HG02943 (cell line): Measurements from ENCODE around the gene EYS.
"Not testable (repeated sequence)": the region's sequence is repeated elsewhere in the genome, so short reads cannot be mapped to it uniquely, and the experiment has no call there.

Experiments
- ATAC-seq: cut with Tn5 transposase; IDR thresholded peaks from one replicate; pipeline ENCODE4 v1.9.1; 2021; ENCODE audit warnings: mild to moderate bottlenecking, low read depth, moderate library complexity; ENCODE audit not compliant: unreplicated experiment

EYS gene

DNA sequence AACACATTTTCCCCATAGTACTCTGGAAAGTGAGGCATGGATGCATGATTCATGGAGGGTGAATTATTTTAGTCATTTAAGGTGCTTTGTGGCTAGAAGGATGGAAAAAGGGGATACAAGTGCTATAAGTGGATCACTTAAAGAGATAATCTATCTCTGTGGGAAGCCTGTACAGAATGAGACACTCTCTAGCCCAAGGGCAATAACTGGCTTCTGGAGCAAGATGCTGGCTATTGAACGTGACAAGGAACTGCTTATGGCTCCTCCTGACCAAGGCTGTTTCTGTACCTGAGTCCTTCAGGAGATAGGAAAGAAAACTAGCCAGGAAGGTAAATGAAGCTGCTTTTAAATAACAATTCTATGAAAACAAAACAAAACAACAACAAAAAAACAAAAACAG is 590.7 kb downstream of the EYS start:
- no peak for ATAC-seq

DNA sequence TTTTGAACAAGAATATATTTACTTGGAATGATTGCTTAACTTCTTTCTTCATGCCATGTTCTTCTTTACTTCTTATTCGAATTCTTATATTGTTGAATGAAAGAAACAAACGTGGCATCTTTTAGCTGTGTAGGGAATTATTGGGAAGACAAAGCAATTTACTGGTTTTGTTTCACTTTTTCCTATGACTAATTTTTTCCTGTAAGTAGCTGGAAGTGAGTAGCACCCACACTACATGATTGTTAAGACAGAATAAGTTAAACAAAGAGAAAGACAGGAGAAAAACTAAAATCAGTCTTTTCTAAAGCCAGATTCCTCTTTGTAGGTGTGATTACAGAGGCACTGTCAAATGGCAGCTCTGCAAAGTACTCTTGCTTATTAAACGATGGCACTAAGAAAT is 593.4 kb downstream of the EYS start:
- no peak for ATAC-seq

DNA sequence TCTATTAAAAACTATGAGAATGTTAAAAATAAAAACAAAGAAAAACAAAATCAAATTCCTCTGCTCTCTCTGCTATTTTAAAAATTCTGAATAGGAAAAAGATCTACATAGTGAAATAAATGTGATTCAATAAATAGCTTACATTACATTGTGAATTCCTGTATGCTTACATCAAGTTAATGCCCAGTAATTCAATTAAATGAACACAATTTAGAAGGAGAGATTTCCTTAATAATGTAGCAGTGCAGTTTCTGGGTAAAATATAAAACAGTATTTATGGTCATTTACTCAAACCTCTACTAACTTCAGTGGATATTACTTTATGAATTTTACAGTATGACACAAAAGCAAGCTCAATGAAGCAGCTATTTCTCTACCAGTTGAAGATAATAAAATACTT is 594.6 kb downstream of the EYS start:
- ATAC-seq: no peak

DNA sequence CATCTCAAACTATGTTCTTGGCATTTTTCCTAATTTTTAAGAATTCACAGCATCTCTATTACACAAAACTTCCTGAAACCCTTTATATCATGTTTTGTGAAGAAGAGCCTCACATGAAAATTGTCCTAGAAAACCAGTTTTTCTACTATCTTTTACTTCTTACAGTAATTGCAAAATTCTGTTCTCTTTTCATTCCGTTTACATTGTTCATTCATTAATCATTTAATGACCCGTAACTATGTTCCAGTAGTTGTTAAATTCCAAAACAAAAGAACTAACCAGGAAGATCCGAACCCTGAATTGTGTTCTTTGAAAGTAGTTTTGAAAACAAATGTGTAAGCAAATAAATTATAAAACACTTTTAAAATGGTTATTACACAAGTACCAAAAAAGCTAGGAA is 597.0 kb downstream of the EYS start:
- ATAC-seq: no peak

DNA sequence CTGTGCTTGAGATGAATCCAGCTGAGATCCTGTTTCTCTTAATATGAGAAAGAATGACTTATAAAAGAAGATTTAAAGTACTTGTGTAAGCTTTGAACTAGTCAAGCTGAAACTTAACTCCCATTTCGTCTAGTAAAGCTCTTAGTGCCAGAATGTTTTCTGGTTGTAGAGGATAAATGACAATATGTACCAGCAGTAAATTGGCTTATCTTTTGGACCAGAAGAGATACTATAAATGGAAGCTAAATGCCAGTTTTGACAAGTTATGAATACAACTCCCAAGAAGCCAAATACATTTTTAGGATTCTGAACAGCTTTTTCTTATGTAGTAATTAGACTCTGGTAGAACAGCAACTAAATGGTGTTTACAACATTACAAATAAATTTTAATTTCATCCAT is 608.7 kb downstream of the EYS start:
- no peak for ATAC-seq

DNA sequence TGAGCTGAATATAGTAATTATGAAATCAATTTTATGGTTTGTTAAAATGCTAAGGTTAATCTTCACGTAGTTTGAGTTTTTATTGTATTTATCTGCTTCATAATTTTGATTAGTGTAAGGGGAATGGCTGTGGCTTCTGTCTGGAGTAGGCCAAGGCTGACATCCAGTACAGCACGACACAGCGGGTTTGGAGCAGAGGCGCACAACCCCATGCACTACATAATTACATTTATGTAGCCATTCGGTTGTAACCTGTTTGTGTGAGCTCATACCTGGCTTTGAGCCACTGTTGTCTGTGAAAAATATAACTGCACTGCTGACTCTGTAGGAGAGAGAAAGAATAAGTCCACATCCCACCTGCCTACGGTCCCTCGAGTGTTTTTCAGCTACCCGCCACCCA is 615.5 kb downstream of the EYS start:
- ATAC-seq: no peak

DNA sequence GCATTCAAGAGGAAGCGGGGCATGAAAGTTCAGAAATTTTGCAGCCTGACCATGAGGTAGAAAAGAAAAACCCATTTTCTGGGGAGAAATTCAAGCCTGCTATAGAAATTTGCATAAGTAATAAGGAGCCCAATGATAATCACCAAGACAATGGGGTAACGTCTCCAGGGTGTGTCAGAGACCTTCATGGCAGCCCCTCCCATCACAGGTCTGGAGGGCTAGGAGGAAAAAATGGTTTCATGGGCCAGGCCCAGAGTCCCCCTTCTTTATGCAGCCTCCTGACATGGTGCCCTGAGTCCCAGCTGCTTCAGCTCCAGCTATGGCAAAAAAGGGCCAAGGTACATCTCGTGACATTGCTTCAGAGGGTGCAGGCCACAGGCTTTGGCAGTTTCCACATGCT is 618.5 kb downstream of the EYS start:
- ATAC-seq: no peak

DNA sequence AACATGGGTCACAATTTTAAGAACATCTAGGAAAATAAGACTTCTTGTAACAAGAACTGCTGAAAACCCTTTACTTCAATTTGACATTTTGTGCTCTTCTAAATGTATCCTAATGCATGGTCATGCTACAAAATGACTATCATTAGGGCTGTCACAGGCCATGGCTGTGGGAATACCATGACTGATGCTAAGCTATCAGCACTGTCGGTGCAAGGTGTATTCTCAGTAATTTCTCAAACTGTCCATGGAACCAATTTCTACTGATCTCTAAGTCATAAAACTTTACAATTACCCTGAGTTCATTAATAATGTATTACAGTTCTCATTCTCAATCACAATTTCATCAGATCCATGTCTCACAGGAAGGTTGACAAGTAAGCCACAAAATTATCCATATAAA is 625.3 kb downstream of the EYS start:
- no peak for ATAC-seq

DNA sequence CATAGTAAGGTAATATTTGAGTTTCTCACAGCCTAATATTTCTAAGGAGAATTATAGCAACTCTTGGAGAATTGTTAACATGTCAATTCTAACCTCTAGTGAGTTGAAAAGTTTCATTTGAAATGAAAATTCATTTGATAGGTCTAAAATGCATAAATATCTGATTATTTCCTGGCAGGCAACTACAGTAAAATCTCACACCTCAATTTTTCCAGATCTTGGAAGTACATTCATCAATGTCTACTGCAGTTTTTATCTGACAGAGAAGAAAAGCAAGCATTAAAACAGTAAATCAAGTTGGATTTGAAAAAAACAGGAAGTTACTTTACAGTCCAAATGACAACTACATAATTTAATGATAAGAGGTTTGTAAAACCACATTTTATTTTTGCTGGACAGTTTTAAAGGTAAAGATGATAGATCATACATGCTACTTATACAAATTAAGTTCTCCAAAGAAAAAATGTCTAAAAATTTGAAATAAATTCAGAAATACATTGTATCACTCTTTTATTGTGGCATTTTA is 631.3 kb downstream of the EYS start:
- ATAC-seq: no peak

DNA sequence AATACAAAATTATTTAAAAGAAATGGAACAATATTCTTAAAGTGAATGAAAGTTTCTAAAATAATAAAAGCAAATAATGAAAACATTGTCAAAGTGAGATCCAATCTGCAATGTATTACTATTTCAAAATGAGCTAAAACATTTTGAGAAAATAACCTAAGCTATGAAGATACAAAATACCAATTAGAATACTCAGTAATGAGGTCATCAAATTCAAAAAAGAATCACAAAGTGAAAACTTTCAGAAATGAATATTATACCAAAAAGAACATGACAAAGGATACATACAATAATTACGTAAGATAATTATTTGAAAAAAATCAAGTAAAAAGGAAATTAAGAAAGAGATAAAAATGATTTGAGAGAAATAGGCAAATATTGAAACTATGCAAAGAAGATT is 634.5 kb downstream of the EYS start:
- ATAC-seq: no peak

DNA sequence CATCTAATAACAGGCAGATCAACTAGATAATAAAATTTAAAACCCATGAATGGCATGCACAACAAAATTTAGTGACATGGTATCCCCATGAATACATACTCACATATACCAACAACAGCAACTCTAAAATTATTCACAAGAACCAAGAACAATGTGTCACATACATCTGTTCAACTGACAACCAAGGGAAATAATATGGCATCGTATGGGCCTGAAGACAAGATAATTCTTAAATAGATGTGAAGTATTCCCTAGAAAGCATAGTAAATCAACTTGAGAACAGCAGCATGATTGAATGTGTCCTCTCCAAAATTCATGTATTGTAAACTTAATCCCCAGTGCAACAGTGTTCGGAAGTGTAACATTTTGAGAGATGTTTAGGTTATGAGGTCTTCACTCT is 635.5 kb downstream of the EYS start:
- no peak for ATAC-seq

DNA sequence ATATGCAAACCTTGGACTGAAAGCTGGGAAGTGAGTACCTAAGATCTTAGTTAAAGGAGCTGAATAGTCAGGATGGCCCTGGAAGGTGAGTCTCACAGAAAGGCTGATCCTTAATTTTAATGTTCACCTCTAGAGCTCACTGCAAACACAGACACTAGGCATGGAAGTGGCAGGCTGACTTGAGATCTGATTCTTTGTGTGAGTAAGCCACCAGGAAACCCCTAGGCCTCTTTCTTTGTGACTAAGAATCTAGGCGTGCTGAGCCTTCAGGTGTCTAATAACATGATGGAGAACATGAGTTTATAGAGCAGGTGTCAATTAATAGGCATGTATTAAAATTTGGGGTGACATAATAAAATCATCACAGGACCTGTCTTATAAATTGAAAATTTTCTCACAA is 642.2 kb downstream of the EYS start:
- ATAC-seq: no peak

DNA sequence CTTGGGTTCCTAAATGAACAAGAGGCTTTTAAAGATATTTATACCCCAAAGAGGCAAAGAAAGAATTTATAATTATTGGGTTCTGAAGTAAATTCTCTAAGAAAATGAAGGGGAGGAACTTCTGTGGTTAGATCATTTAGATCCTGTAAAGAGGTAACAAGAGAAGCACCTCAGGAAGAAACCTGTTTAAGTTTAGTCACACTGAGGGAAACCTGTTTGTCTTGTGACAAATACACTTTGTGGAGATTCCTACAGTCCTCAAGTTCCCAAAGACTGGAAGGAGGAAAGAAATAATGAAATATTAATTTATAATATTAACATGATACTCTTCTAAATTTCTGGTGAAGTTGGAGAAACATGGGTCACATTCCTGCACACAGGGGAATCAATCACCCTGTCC is 647.5 kb downstream of the EYS start:
- ATAC-seq: no peak

DNA sequence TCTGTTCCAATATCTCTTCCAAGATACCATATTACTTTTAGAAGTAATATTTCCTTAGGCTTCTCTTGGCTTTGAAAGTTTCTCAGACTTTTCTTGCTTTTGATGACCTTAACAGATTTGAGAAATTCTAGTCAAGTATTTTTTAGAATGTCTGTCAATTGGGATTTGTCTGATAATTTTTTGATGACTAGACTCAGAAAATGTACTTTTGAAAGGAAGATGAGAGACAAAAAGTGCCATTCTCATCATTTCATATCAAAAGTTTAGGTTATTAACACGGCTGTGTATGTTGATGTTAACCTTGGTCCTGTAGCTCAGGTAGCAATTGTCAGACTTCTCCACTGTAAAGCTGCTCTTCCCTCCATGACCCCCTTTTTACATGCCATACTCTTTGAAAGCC is 651.5 kb downstream of the EYS start:
- ATAC-seq: no peak

DNA sequence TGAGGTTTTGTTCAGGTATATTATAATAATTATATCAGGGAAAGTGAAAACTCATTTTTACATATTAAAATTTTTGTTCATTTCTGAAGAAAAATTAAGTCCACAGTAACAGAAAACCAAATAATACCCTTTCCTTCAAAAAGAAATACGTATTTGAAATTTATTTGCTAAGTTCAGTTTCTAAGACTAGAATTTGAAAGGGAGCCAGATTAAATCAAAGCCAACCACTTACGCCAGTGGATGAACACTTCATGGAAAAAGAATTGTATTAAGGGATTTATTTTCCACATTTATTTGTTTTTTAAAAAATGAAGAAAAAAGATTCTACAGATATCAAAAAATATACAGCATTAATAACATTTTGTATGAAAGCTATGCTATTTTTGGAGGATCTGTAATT is 654.4 kb downstream of the EYS start:
- ATAC-seq: no peak

DNA sequence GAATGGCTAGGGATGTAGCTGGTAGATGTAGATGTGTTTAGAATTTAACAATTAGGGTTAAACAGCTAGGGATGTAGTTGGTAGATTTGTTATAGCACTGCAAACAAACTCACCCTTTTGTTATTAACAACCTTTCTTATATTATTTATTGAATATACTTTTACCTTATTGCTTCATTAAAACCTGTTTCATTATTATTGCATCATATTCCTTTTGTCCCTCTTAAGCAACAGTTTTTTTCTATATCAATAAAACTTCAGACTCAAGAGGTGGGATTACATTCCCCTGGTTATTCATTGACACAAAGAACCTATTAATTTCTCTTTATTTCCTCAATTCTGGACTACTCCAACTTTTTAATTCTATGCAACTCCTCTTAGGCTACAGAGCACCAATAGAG is 661.2 kb downstream of the EYS start:
- ATAC-seq: no peak

DNA sequence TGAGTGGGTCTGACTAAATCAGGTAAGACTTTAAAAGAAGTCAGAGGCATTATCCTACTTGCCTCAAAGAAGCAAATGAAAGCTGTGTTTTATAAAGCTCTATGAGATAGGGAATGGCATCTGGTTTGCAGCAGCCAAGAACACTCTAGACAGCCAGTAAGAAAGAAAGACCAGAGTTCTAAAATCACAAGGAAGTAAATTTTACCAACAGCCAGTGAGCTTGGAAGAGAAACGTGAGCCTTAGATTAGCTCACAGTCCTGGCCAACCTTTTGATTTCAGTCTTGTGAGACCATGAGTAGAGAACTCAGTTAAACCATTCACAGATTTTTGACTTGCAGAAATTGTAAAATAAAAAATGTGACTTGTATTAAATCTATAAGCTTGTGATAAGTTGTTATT is 693.0 kb downstream of the EYS start:
- no peak for ATAC-seq

DNA sequence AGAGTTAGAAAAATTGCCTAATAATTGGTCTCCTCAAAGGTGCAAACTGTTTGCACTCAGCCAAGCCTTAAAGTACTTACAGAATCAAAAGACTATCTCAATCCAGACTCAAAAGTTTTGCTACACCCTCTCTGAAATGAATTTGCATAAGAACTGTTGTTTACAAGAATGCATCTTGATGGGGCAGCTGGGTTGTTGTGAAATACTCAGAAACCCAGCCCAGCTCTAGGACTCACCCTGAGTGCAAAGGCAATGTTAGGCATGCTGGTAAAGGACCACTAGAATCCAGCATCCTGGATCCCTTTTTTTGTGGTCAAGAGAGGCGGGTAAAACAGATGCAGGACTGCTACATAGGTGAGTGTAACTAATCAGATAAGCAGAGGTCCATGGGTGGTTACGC is 700.2 kb downstream of the EYS start:
- no peak for ATAC-seq

DNA sequence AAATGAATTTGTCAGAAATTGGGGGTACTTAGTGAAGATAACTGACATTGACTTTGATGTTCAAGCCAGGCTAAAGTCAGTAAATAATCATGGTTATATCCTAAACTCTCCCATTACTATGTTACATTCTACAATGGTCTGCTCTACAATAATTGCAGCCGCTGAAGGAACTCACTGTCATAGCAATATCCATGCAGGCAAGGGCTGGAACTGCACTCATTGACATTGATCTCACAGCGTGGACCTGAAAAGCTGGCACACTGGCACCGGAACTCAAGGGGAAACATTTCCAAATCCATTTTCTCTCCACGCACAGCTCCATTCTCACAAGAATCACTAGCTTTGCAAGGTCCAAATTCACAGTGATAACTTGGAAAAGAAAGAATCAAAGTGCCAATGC is 702.7 kb downstream of the EYS start:
- no peak for ATAC-seq

DNA sequence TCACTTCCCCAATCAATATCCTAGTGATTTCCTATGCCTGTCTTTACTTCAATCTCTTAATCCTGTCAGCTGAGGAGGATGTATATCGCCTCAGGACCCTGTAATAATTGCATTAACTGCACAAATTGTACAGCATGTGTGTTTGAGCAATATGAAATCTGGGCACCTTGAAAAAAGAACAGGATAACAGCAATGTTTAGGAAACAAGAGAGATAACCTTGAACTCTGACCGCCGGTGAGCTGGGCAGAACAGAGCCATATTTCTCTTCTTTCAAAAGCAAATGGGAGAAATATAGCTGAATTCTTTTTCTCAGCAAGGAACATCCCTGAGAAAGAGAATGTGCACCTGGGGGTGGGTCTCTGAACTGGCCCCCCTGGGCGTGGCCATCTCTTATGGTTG is 704.1 kb downstream of the EYS start:
- ATAC-seq: not testable (repeated sequence)

DNA sequence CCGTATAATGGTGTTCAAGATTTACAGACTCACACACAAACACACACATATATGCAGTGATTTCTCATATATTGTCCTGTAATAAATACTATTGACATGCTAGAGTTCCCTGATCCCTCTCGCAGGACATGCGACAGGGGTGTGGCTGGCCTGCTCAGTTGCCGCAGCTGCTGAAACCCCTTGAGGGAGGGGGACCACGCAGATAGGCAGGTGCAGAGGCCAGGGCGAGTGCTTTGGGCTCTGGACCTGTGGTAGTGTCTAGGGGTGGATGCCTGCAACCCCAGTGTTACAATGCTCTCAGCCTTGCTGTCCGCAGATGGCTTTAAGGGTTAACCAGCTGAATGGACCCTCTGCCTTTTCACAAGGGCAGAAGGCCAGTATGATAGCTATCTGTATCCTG is 706.2 kb downstream of the EYS start:
- ATAC-seq: no peak

DNA sequence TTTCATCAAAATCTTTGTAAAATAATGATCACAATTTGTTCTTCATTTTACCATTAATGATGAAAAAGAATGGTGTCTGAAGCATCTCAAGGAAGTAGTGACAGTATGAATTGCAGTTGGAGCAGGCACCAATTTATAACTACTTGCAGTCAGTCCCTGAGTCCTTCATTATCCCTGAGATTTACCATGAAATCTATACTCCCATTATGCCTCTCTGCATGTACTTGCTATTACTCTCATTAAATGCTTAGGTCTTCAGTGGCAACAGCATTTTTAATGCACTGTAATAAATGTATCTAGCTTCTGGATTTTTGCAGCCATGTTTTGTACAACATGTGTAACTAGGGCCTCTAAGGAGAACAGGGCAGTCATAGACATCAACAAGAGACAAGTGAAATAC is 708.8 kb downstream of the EYS start:
- ATAC-seq: no peak

DNA sequence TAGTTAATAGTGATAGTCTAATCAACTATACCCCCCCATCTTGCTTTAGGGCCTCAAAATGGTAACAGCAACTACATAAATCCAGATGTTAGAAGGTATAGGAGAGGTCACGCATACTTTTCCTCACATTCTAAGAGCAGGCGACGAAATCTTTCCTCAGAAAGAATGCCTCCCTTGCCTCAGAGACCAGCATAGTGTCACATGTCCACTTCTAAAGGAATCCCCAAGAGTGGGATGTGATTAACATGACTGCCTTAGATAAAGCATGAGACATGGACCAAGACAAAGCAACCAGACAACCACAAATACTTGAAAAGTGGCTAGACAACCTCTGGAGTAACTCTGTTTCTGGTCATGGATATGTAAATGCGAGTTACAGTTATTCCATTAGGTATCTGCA is 710.7 kb downstream of the EYS start:
- ATAC-seq: no peak
